Measurements from ENCODE around the gene TMEM270. TPM values are rescaled to one million over a fixed set of nuclear protein-coding genes. Genes with fewer than 3 reads are reported as not detected.
"Not testable (repeated sequence)": the region's sequence is repeated elsewhere in the genome, so short reads cannot be mapped to it uniquely, and the experiment has no call there.

The TMEM270 gene
- polyA plus RNA-seq, 1 donor from 2014 or later, result not detected

GRCh38 chr7:73834626-73835191 lies 26.2 kb upstream of the TMEM270 start:
- no peaks in the 10 kb centered on the region for H3F3A ChIP-seq (ENCODE audit: insufficient read depth, low read length, poor library complexity, severe bottlenecking)
- no peak overlapping the region for H3K9ac ChIP-seq (ENCODE audit: low read length)
- no peaks in the 10 kb centered on the region for H3K9me2 ChIP-seq (ENCODE audit: insufficient read depth, low read length)
- no peak overlapping the region for H3K4me3 ChIP-seq (ENCODE audit: low read length)
- no peak overlapping the region for H3K27ac ChIP-seq (ENCODE audit: low read length)
- TF ChIP-seq RAD21 (conservative IDR thresholded peaks at IDR 0.05), result no peak
- TF ChIP-seq EZH2 (IDR thresholded peaks at IDR 0.05; ENCODE audit: borderline replicate concordance, insufficient read depth, low read length, poor library complexity, severe bottlenecking), result no peak
- no peak for TF ChIP-seq TAF1 (IDR thresholded peaks at IDR 0.05; ENCODE audit: low read depth)
- TF ChIP-seq REST (IDR thresholded peaks at IDR 0.05; ENCODE audit: borderline replicate concordance), result no peak
- TF ChIP-seq, protein P1, sequence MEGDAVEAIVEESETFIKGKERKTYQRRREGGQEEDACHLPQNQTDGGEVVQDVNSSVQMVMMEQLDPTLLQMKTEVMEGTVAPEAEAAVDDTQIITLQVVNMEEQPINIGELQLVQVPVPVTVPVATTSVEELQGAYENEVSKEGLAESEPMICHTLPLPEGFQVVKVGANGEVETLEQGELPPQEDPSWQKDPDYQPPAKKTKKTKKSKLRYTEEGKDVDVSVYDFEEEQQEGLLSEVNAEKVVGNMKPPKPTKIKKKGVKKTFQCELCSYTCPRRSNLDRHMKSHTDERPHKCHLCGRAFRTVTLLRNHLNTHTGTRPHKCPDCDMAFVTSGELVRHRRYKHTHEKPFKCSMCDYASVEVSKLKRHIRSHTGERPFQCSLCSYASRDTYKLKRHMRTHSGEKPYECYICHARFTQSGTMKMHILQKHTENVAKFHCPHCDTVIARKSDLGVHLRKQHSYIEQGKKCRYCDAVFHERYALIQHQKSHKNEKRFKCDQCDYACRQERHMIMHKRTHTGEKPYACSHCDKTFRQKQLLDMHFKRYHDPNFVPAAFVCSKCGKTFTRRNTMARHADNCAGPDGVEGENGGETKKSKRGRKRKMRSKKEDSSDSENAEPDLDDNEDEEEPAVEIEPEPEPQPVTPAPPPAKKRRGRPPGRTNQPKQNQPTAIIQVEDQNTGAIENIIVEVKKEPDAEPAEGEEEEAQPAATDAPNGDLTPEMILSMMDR (IDR thresholded peaks at IDR 0.05; ENCODE audit: poor library complexity, severe bottlenecking), result no peak
- no peak for TF ChIP-seq SMC3 (conservative IDR thresholded peaks at IDR 0.05; ENCODE audit: poor library complexity)
- no peak for TF ChIP-seq POLR2AphosphoS5 (IDR thresholded peaks at IDR 0.05)
- TF ChIP-seq MXI1 (conservative IDR thresholded peaks at IDR 0.05; ENCODE audit: poor library complexity, severe bottlenecking), result no peak
- no peak for TF ChIP-seq EP300 (conservative IDR thresholded peaks at IDR 0.05; ENCODE audit: poor library complexity, severe bottlenecking)
- no peaks in the 10 kb centered on the region for H3K79me2 ChIP-seq (replicated peaks; ENCODE audit: insufficient read depth, low read length)
- no peaks in the 10 kb centered on the region for H3K36me3 ChIP-seq (ENCODE audit: insufficient read depth, low read length)
- H3K4me2 ChIP-seq (ENCODE audit: low read length), result no peak overlapping the region
- H2AFZ ChIP-seq (ENCODE audit: low read depth, low read length), result no peak overlapping the region
- H3K27me3 ChIP-seq (ENCODE audit: insufficient read depth, low read depth, low read length), result no peaks in the 10 kb centered on the region
- H4K20me1 ChIP-seq (ENCODE audit: insufficient read depth), result no peaks in the 10 kb centered on the region
- peaks cover 4% of the 10 kb centered on the region for H3K9me3 ChIP-seq (ENCODE audit: low read length)

DNA sequence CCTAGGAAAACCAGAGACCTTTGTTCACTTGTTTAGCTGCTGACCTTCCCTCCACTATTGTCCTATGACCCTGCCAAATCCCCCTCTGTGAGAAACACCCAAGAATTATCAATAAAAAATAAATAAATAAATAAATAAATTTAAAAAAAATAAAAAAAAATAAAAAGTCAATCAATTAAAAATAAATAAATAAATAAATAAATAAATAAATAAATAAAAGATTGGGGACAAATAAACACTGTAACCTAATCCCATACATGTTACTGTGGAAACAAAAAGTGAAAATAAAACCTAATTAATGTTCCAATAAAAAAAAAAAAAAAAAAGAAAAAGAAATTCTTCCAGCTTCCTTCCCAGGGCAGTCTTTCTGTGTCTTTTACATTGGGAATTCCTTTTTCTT lies 23.8 kb upstream of the TMEM270 start:
- not testable (repeated sequence) for H3F3A ChIP-seq (ENCODE audit: insufficient read depth, low read length, poor library complexity, severe bottlenecking); H3K9me2 ChIP-seq (ENCODE audit: insufficient read depth, low read length); H3K27ac ChIP-seq (ENCODE audit: low read length); H3K27me3 ChIP-seq (ENCODE audit: insufficient read depth, low read depth, low read length); H4K20me1 ChIP-seq (ENCODE audit: insufficient read depth); H3K4me3 ChIP-seq (ENCODE audit: low read length); H3K36me3 ChIP-seq (ENCODE audit: insufficient read depth, low read length); H3K9me3 ChIP-seq (ENCODE audit: low read length); H3K4me2 ChIP-seq (ENCODE audit: low read length); H3K9ac ChIP-seq (ENCODE audit: low read length); H3K79me2 ChIP-seq (replicated peaks; ENCODE audit: insufficient read depth, low read length); H2AFZ ChIP-seq (ENCODE audit: low read depth, low read length)

DNA sequence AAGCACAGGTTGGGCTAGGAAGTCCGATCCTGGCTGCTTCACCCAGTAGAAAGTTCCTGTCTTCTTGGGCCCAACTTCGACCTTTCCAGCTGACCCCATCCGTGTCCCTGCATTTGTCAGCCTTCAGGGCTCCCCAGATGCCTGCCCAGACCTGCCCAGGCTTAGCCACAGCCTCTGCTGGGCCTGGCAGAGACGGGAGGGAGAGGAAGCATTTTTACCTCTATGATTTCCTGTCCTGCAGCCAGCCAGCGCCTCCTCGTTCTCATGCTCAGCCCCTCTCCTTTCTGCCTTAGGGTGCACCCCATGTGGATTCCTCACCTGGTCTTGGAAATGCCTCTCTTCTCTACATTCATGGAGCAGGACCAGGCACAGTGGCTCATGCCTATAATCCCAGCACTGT lies 22.3 kb upstream of the TMEM270 start:
- H3F3A ChIP-seq (ENCODE audit: insufficient read depth, low read length, poor library complexity, severe bottlenecking), result no peaks in the 10 kb centered on the region
- no peak for TF ChIP-seq EZH2 (IDR thresholded peaks at IDR 0.05; ENCODE audit: borderline replicate concordance, insufficient read depth, low read length, poor library complexity, severe bottlenecking)
- TF ChIP-seq, protein P1 (IDR thresholded peaks at IDR 0.05; ENCODE audit: poor library complexity, severe bottlenecking), result no peak
- no peak for TF ChIP-seq TAF1 (IDR thresholded peaks at IDR 0.05; ENCODE audit: low read depth)
- no peak for TF ChIP-seq MXI1 (conservative IDR thresholded peaks at IDR 0.05; ENCODE audit: poor library complexity, severe bottlenecking)
- H3K9me2 ChIP-seq (ENCODE audit: insufficient read depth, low read length), result no peaks in the 10 kb centered on the region
- H4K20me1 ChIP-seq (ENCODE audit: insufficient read depth), result no peaks in the 10 kb centered on the region
- no peaks in the 10 kb centered on the region for H3K79me2 ChIP-seq (replicated peaks; ENCODE audit: insufficient read depth, low read length)
- H2AFZ ChIP-seq (ENCODE audit: low read depth, low read length), result no peak overlapping the region
- H3K27me3 ChIP-seq (ENCODE audit: insufficient read depth, low read depth, low read length), result no peaks in the 10 kb centered on the region
- H3K27ac ChIP-seq (ENCODE audit: low read length), result no peak overlapping the region
- H3K9ac ChIP-seq (ENCODE audit: low read length), result no peak overlapping the region
- H3K4me3 ChIP-seq (ENCODE audit: low read length), result no peak overlapping the region
- H3K36me3 ChIP-seq (ENCODE audit: insufficient read depth, low read length), result no peaks in the 10 kb centered on the region
- H3K4me2 ChIP-seq (ENCODE audit: low read length), result no peak overlapping the region
- peaks cover 4% of the 10 kb centered on the region for H3K9me3 ChIP-seq (ENCODE audit: low read length)

Data from neural cell (in vitro differentiated cells).